OCI-LY7 (cell line): ENCODE data around the gene MAP2K2. TPM values are rescaled to one million over a fixed set of nuclear protein-coding genes. Genes with fewer than 3 reads are reported as not detected.

Source experiments
- BruUV-seq: library from RNA; stranded (reverse); fragments of 400-500 nt; replicated peaks from 2 replicates; lab custom pipeline; 2021; lab: Mats Ljungman, UMichigan
- CTCF ChIA-PET: fragments of 300-600 bp; sonication (Branson Sonifier 250); formaldehyde crosslinking; loops from one replicate; lab custom pipeline; 2022; ENCODE audit warnings: antibody characterized with exemption; ENCODE audit not compliant: unreplicated experiment; lab: Charles Lee
- POLR2A ChIA-PET: fragments of 300-600 bp; sonication (Branson Sonifier 250); formaldehyde crosslinking; loops from one replicate; lab custom pipeline; 2022; ENCODE audit warnings: antibody characterized with exemption; lab: Charles Lee
- DNase-seq: peaks from one replicate; pipeline ENCODE4 v3.0.0-alpha.2; 2015; ENCODE audit warnings: low spot score
- H2AFZ ChIP-seq: fragments of 200-600 bp; sonication (generic), shearing (Covaris generic); 2 replicates; pipeline ENCODE4 v1.6.1; 2014; ENCODE audit warnings: mild to moderate bottlenecking, antibody characterized with exemption, low read length, moderate library complexity
- H3K27ac ChIP-seq: fragments of 200-600 bp; sonication (generic); 2 replicates; pipeline ENCODE4 v1.5.1; 2014; ENCODE audit warnings: mixed run types, low read depth, mild to moderate bottlenecking, moderate library complexity, low read length, inconsistent platforms; ENCODE audit not compliant: poor library complexity, severe bottlenecking
- H3K36me3 ChIP-seq: fragments of 200-600 bp; sonication (generic); 2 replicates; pipeline ENCODE4 v1.6.1; 2014; ENCODE audit warnings: mild to moderate bottlenecking, antibody characterized with exemption, low read length, moderate library complexity, mixed read lengths; ENCODE audit not compliant: insufficient read depth
- H3K4me1 ChIP-seq: fragments of 200-600 bp; sonication (generic); 2 replicates; pipeline ENCODE4 v1.5.1; 2014; ENCODE audit warnings: mild to moderate bottlenecking, low read length; ENCODE audit not compliant: insufficient read depth, poor library complexity, severe bottlenecking
- H3K4me2 ChIP-seq: fragments of 200-600 bp; sonication (generic); 2 replicates; pipeline ENCODE4 v1.6.1; 2014; ENCODE audit warnings: mild to moderate bottlenecking, low read length
- H3K4me3 ChIP-seq: fragments of 200-600 bp; sonication (generic); 2 replicates; pipeline ENCODE4 v1.5.1; 2014; ENCODE audit warnings: mild to moderate bottlenecking, low read depth, low read length; ENCODE audit not compliant: poor library complexity, severe bottlenecking
- H3K79me2 ChIP-seq: fragments of 200-600 bp; sonication (generic); 2 replicates; pipeline ENCODE4 v1.6.1; 2016; ENCODE audit warnings: low read depth, mild to moderate bottlenecking, low read length, moderate library complexity, mixed read lengths; ENCODE audit not compliant: insufficient read depth
- H3K9me2 ChIP-seq: fragments of 200-600 bp; sonication (generic); 2 replicates; pipeline ENCODE4 v1.6.1; 2016; ENCODE audit warnings: mild to moderate bottlenecking, low read length, mixed read lengths; ENCODE audit not compliant: insufficient read depth
- H3K9me3 ChIP-seq: fragments of 200-600 bp; sonication (generic); 2 replicates; pipeline ENCODE4 v1.6.1; 2014; ENCODE audit warnings: mild to moderate bottlenecking, mixed run types, low read length, mixed read lengths
- H4K20me1 ChIP-seq: fragments of 200-600 bp; sonication (generic); 2 replicates; pipeline ENCODE4 v1.6.1; 2014; ENCODE audit warnings: mild to moderate bottlenecking, antibody characterized with exemption, low read length, moderate library complexity, mixed read lengths; ENCODE audit not compliant: insufficient read depth
- EZH2phosphoT487 ChIP-seq: fragments of 200-600 bp; sonication (generic); IDR thresholded peaks from 2 replicates; pipeline ENCODE4 v1.6.1; 2018; ENCODE audit warnings: low read depth, borderline replicate concordance, mild to moderate bottlenecking, mixed run types, antibody characterized with exemption, low read length, moderate library complexity, mixed read lengths
- intact Hi-C: fragments of 100-400 bp; cut with micrococcal nuclease; formaldehyde crosslinking; loops from one replicate; pipeline ENCODE4 v1.10.0; 2022; ENCODE audit not compliant: unreplicated experiment
- total RNA-seq, 2 experiments: library from RNA; depleted of rRNA in 1 of 2; stranded (reverse); fragments of >200 nt in 1 of 2; shearing (Covaris generic) in 1 of 2; gene quantifications; 2 replicates each; pipeline ENCODE4 v1.2.3, GENCODE V29; 2014 to 2022
- TF ChIP-seq, protein P1 (sequence below): fragments of 200-600 bp; sonication (generic); conservative IDR thresholded peaks from 2 replicates; pipeline ENCODE4 v1.5.1; 2014; ENCODE audit warnings: mild to moderate bottlenecking, antibody characterized with exemption, low read length, moderate library complexity, mixed read lengths

MAP2K2 gene
- total RNA-seq, 2 experiments from 2014 or later: 105 to 116 TPM

DNA sequence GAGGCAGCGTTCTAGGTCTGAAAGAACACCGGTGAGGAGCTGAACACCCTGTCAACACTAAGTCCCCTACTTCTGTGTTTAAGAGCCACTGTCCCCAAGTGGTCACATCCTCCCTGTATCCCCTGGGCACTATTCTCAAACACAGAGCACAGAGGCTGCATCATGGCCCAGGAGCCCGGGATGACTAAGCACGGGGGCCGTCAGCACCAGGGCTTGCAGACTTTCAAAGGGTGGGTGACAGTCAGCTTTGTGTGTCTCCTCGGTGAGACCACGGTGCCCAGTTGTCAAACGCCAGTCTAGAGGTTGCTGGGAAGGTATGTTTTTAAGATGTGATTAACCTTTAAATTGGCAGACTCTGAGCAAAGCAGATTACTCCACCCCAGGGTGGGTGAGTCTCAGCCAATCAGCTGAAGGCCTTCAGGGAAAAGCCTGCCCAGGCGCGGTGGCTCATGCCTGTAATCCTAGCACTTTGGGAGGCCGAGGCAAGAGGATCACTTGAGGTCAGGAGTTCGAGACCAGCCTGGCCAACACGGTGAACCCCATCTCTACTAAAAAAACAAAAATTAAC is 8.0 kb downstream of the MAP2K2 start:
- peak; percentile 9 for DNase-seq
- intact Hi-C loops: loop anchor here (2.0 kb wide), 1 partner anchor 49 kb away; the partner anchor contains the start of gene ZBTB7A
- H3K36me3 ChIP-seq: peaks cover 73% of the 10 kb centered on the region
- TF ChIP-seq EZH2phosphoT487: no peak
- TF ChIP-seq, protein P1, sequence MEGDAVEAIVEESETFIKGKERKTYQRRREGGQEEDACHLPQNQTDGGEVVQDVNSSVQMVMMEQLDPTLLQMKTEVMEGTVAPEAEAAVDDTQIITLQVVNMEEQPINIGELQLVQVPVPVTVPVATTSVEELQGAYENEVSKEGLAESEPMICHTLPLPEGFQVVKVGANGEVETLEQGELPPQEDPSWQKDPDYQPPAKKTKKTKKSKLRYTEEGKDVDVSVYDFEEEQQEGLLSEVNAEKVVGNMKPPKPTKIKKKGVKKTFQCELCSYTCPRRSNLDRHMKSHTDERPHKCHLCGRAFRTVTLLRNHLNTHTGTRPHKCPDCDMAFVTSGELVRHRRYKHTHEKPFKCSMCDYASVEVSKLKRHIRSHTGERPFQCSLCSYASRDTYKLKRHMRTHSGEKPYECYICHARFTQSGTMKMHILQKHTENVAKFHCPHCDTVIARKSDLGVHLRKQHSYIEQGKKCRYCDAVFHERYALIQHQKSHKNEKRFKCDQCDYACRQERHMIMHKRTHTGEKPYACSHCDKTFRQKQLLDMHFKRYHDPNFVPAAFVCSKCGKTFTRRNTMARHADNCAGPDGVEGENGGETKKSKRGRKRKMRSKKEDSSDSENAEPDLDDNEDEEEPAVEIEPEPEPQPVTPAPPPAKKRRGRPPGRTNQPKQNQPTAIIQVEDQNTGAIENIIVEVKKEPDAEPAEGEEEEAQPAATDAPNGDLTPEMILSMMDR: no peak
- H3K4me2 ChIP-seq: peak overlapping the region; percentile 75
- peak overlapping the region; percentile 33 for H3K4me3 ChIP-seq
- H3K4me1 ChIP-seq: peaks cover 24% of the 10 kb centered on the region
- no peaks in the 10 kb centered on the region for H3K9me3 ChIP-seq
- H3K9me2 ChIP-seq: no peaks in the 10 kb centered on the region
- no TSS peak for BruUV-seq
- H3K27ac ChIP-seq: peak overlapping the region; percentile 61
- ChIA-PET POLR2A (no interaction called here), CTCF (interaction anchor here (1.0 kb wide), 1 partner anchor 43 kb away, joined by 3 read pairs; no protein-coding TSS in a partner anchor)
- H3K79me2 ChIP-seq: no peaks in the 10 kb centered on the region
- no peak overlapping the region for H2AFZ ChIP-seq
- no peaks in the 10 kb centered on the region for H4K20me1 ChIP-seq

DNA sequence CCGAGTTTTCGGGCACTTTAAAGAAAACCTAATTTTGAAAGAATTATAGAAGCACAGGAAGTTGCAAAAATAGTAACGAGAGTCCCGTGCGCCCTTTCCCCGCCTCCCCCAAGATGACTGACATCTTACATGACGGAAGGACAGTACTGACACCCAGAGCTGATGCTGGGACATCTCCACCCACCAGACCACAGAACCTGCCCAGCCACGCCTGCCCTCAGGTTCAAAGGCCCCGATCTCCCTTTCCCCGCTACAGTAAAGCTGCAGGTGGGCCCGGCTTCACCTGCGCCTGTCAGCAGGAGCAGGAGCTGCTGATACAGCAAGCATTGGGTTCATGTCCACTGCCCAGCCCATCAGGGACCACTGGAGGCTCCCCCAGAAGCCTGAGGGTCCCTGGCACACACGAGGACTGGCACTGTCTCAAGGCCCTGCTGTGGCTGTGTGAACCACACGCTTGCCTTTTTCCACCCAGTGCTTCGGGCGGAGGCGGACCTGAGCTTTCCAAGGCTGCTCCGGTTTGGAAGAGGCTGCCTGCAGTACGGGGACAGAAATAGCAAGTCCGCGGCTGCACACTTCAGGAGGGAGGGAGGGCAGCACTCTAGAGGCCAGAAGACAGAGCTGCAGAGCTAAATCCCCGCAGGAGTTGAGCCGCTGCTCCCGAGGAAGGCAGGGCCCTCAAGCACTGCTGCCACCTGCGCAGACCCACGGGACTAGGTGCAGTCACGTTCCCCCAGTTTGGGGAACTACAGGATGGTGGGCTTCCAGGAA is 8.7 kb downstream of the MAP2K2 start:
- peaks cover 75% of the 10 kb centered on the region for H3K36me3 ChIP-seq
- no TSS peak for BruUV-seq

DNA sequence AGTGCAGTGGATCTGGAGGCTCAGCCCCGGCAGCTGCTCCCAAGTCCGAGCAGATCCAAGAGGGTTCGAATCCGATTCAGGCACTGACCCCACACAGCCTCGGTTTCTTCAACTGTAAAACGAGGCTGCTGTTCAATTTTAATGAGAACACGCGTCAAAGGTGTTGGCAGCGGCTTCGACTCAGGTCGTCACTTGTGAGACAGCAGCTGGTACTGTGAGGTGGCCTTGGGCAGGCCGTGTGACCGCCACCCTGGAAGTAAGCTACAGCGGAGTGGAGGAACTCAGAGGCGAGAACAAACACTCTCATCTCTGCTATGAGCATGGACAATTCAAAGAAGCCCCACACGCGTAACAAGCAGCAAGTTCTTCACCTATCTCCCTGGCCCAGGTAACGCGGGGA is 9.7 kb downstream of the MAP2K2 start:
- no peak for TF ChIP-seq EZH2phosphoT487
- TF ChIP-seq, protein P1: no peak
- Histone ChIP-seq H3K4me3 (no peak overlapping the region), H2AFZ (no peak overlapping the region), H3K79me2 (no peaks in the 10 kb centered on the region), H3K36me3 (peaks cover 78% of the 10 kb centered on the region), H3K9me3 (no peaks in the 10 kb centered on the region), H3K9me2 (no peaks in the 10 kb centered on the region), H3K4me2 (no peak overlapping the region), H3K27ac (peak overlapping the region; percentile 61), H4K20me1 (no peaks in the 10 kb centered on the region), H3K4me1 (peaks cover 24% of the 10 kb centered on the region)
- intact Hi-C loops: loop anchor here (2.0 kb wide), 1 partner anchor 47 kb away; the partner anchor contains the start of gene ZBTB7A
- CTCF ChIA-PET: no interaction called here
- no peak for DNase-seq
- POLR2A ChIA-PET: interaction anchor here (1.1 kb wide), 1 partner anchor 373 kb away, joined by 3 read pairs; no protein-coding TSS in a partner anchor
- no TSS peak for BruUV-seq

More for the DNA sequence above, 8.7 kb downstream of the MAP2K2 start:
- no peak for TF ChIP-seq EZH2phosphoT487
- no peak overlapping the region for H2AFZ ChIP-seq
- ChIA-PET POLR2A (interaction anchor here (1.1 kb wide), 1 partner anchor 374 kb away, joined by 3 read pairs; no protein-coding TSS in a partner anchor), CTCF (interaction anchor here (1.0 kb wide), 1 partner anchor 44 kb away, joined by 3 read pairs; no protein-coding TSS in a partner anchor)
- no peaks in the 10 kb centered on the region for H4K20me1 ChIP-seq
- H3K9me3 ChIP-seq: no peaks in the 10 kb centered on the region
- DNase-seq: peak; percentile 76
- intact Hi-C loops: loop anchor here (2.0 kb wide), 1 partner anchor 48 kb away; the partner anchor contains the start of gene ZBTB7A
- peak overlapping the region; percentile 33 for H3K4me3 ChIP-seq
- no peaks in the 10 kb centered on the region for H3K9me2 ChIP-seq
- peak overlapping the region; percentile 61 for H3K27ac ChIP-seq
- peaks cover 24% of the 10 kb centered on the region for H3K4me1 ChIP-seq
- H3K4me2 ChIP-seq: peak overlapping the region; percentile 75
- no peaks in the 10 kb centered on the region for H3K79me2 ChIP-seq
